HG03159 (cell line): ENCODE results near the gene LRTM2.

ENCODE experiments used
- ATAC-seq: cut with Tn5 transposase; IDR thresholded peaks from one replicate; pipeline ENCODE4 v1.9.1; 2021; ENCODE audit warnings: mild to moderate bottlenecking, moderate library complexity; ENCODE audit not compliant: unreplicated experiment

Gene LRTM2

GRCh38 chr12:1829306-1829900, 9.0 kb downstream of the LRTM2 start:
- no peak for ATAC-seq

- ATAC-seq = no peak
Observed at GRCh38 chr12:1830401-1830845, 10.1 kb downstream of the LRTM2 start.

GRCh38 chr12:1830981-1831963, 10.9 kb downstream of the LRTM2 start:
- no peak for ATAC-seq

- ATAC-seq = no peak
Observed at GRCh38 chr12:1832801-1833595, 12.6 kb downstream of the LRTM2 start.

- ATAC-seq = no peak
Observed at GRCh38 chr12:1833596-1834028, 13.2 kb downstream of the LRTM2 start.

GRCh38 chr12:1834186-1834925, 14.0 kb downstream of the LRTM2 start:
- no peak for ATAC-seq

- ATAC-seq = no peak
Observed at GRCh38 chr12:1835211-1836131, 15.1 kb downstream of the LRTM2 start.

- no peak for ATAC-seq
Observed at GRCh38 chr12:1836241-1836803, 16.0 kb downstream of the LRTM2 start.

GRCh38 chr12:1836854-1837421, 16.6 kb downstream of the LRTM2 start:
- ATAC-seq = no peak

- no peak for ATAC-seq
Observed at GRCh38 chr12:1837541-1838204, 17.3 kb downstream of the LRTM2 start.

GRCh38 chr12:1838205-1838993, 18.0 kb downstream of the LRTM2 start:
- ATAC-seq = no peak

GRCh38 chr12:1838994-1839365, 18.6 kb downstream of the LRTM2 start:
- ATAC-seq = no peak

- ATAC-seq = no peak
Observed at GRCh38 chr12:1839464-1839863, 19.1 kb downstream of the LRTM2 start.

- ATAC-seq = no peak
Observed at GRCh38 chr12:1839956-1840951, 19.9 kb downstream of the LRTM2 start.

- no peak for ATAC-seq
Observed at GRCh38 chr12:1840981-1841425, 20.6 kb downstream of the LRTM2 start.

- no peak for ATAC-seq
Observed at GRCh38 chr12:1841586-1842182, 21.3 kb downstream of the LRTM2 start.
